WTC11 (cell line): ENCODE results near the gene ADGRD2. TPM values are rescaled to one million over a fixed set of nuclear protein-coding genes. Genes with fewer than 3 reads are reported as not detected.

Source experiments
- ATAC-seq: fragments of 200-7000 bp; cut with Tn5 transposase; 2 replicates; pipeline ENCODE4 v1.10.0; 2021; ENCODE audit warnings: mild to moderate bottlenecking, moderate library complexity
- CTCF ChIA-PET: fragments of 300-600 bp; sonication (Branson Sonifier 250); formaldehyde crosslinking; loops from one replicate; lab custom pipeline; 2021; ENCODE audit warnings: antibody characterized with exemption; lab: Charles Lee
- POLR2A ChIA-PET: fragments of 350-600 bp; sonication (Branson Sonifier 250); formaldehyde crosslinking; loops from one replicate; lab custom pipeline; 2021; ENCODE audit warnings: antibody characterized with exemption; lab: Charles Lee
- DNase-seq: peaks from one replicate; pipeline ENCODE4 v3.0.0; 2021; ENCODE audit warnings: low spot score
- H3K27ac Mint-ChIP-seq: 2 replicates; pipeline ENCODE4 v1.8.0; 2021; ENCODE audit warnings: mixed read lengths
- H3K27me3 Mint-ChIP-seq: 2 replicates; pipeline ENCODE4 v1.8.0; 2021; ENCODE audit warnings: low read depth, mild to moderate bottlenecking, moderate library complexity, mixed read lengths
- H3K36me3 Mint-ChIP-seq: 2 replicates; pipeline ENCODE4 v1.8.0; 2021; ENCODE audit warnings: mixed read lengths
- H3K4me1 Mint-ChIP-seq: 2 replicates; pipeline ENCODE4 v1.8.0; 2022; ENCODE audit warnings: mixed read lengths
- H3K4me3 Mint-ChIP-seq: 2 replicates; pipeline ENCODE4 v1.8.0; 2021; ENCODE audit warnings: mild to moderate bottlenecking, moderate library complexity, mixed read lengths
- H3K9me3 Mint-ChIP-seq: 2 replicates; pipeline ENCODE4 v1.8.0; 2021; ENCODE audit warnings: mixed read lengths
- AR ChIP-seq: fragments of 250-450 bp; sonication (Bioruptor Pico); IDR thresholded peaks from 2 replicates; pipeline ENCODE4 v1.9.0; 2021; ENCODE audit warnings: mild to moderate bottlenecking
- ARID4B ChIP-seq: sonication (generic); formaldehyde crosslinking; IDR thresholded peaks from 2 replicates; pipeline ENCODE4 v1.8.0; 2023; ENCODE audit warnings: missing genetic modification reagents, mild to moderate bottlenecking, borderline replicate concordance
- CREB1 ChIP-seq: sonication (generic); formaldehyde crosslinking; IDR thresholded peaks from 2 replicates; pipeline ENCODE4 v1.8.0; 2023; ENCODE audit warnings: mild to moderate bottlenecking, missing genetic modification reagents
- EMX1 ChIP-seq: fragments of 250-450 bp; sonication (Bioruptor Pico); IDR thresholded peaks from 2 replicates; pipeline ENCODE4 v1.8.0; 2021; ENCODE audit warnings: mild to moderate bottlenecking
- FOXK1 ChIP-seq: sonication (generic); formaldehyde crosslinking; IDR thresholded peaks from 2 replicates; pipeline ENCODE4 v1.8.0; 2022; ENCODE audit warnings: mild to moderate bottlenecking, moderate library complexity, missing genetic modification reagents
- FOXP4 ChIP-seq: sonication (generic); formaldehyde crosslinking; IDR thresholded peaks from 2 replicates; pipeline ENCODE4 v1.8.0; 2022; ENCODE audit warnings: mild to moderate bottlenecking, missing genetic modification reagents
- GABPB1 ChIP-seq: sonication (generic); formaldehyde crosslinking; IDR thresholded peaks from 2 replicates; pipeline ENCODE4 v1.8.1; 2023; ENCODE audit warnings: mild to moderate bottlenecking, missing genetic modification reagents
- GRHL2 ChIP-seq: fragments of 250-450 bp; sonication (Bioruptor Pico); IDR thresholded peaks from 2 replicates; pipeline ENCODE4 v1.8.0; 2022; ENCODE audit warnings: mild to moderate bottlenecking, moderate library complexity; ENCODE audit not compliant: insufficient replicate concordance, severe bottlenecking
- JAZF1 ChIP-seq: fragments of 250-450 bp; sonication (Bioruptor Pico); IDR thresholded peaks from 2 replicates; pipeline ENCODE4 v1.9.0; 2021; ENCODE audit warnings: moderate library complexity, mild to moderate bottlenecking, inconsistent platforms
- MAX ChIP-seq: sonication (generic); formaldehyde crosslinking; IDR thresholded peaks from 2 replicates; pipeline ENCODE4 v1.8.0; 2022; ENCODE audit warnings: mild to moderate bottlenecking, missing genetic modification reagents
- PRDM15 ChIP-seq: sonication (generic); formaldehyde crosslinking; IDR thresholded peaks from 2 replicates; pipeline ENCODE4 v1.8.0; 2022; ENCODE audit warnings: missing genetic modification reagents
- SMAD3 ChIP-seq: sonication (generic); formaldehyde crosslinking; IDR thresholded peaks from 2 replicates; pipeline ENCODE4 v1.8.0; 2022; ENCODE audit warnings: missing genetic modification reagents, mild to moderate bottlenecking, borderline replicate concordance
- SOX15 ChIP-seq: fragments of 250-450 bp; sonication (Bioruptor Pico); IDR thresholded peaks from 2 replicates; pipeline ENCODE4 v1.9.0; 2021; ENCODE audit warnings: mild to moderate bottlenecking
- TCF7 ChIP-seq: sonication (generic); formaldehyde crosslinking; IDR thresholded peaks from 2 replicates; pipeline ENCODE4 v1.8.0; 2022; ENCODE audit warnings: mild to moderate bottlenecking, low read depth, missing genetic modification reagents, moderate library complexity
- ZBTB21 ChIP-seq: sonication (generic); formaldehyde crosslinking; IDR thresholded peaks from 2 replicates; pipeline ENCODE4 v1.8.1; 2023; ENCODE audit warnings: mild to moderate bottlenecking, missing genetic modification reagents, borderline replicate concordance
- total RNA-seq: library from RNA; stranded (reverse); gene quantifications from 3 replicates; pipeline ENCODE4 v1.2.3, GENCODE V29; 2021

The ADGRD2 gene
- total RNA-seq, 1 experiment from 2014 or later, result 0.61 TPM

- Mint-ChIP-seq H3K36me3 (no peaks in the 10 kb centered on the region), H3K4me3 (no peak overlapping the region), H3K4me1 (0 out of 2 replicates have a peak, but pooled peaks cover 3% of the 10 kb centered on the region), H3K27ac (no peak overlapping the region), H3K27me3 (no peaks in the 10 kb centered on the region), H3K9me3 (no peaks in the 10 kb centered on the region)
- ATAC-seq (no peak), DNase-seq (no peak)
- TF ChIP-seq EMX1 (CRISPR knock-in tag), result no peak
- TF ChIP-seq FOXK1 (CRISPR knock-in tag), result no peak
- TF ChIP-seq GRHL2, result no peak
- no peak for TF ChIP-seq FOXP4 (CRISPR knock-in tag)
- TF ChIP-seq JAZF1 (CRISPR knock-in tag), result no peak
- TF ChIP-seq ARID4B, result no peak
- TF ChIP-seq CREB1 (CRISPR knock-in tag), result no peak
- no peak for TF ChIP-seq ZBTB21 (CRISPR knock-in tag)
- TF ChIP-seq MAX (CRISPR knock-in tag), result no peak
- TF ChIP-seq GABPB1 (CRISPR knock-in tag), result no peak
- no peak for TF ChIP-seq PRDM15 (CRISPR knock-in tag)
- no peak for TF ChIP-seq TCF7 (CRISPR knock-in tag)
- no peak for TF ChIP-seq SOX15 (CRISPR knock-in tag)
- no peak for TF ChIP-seq SMAD3
- no peak for TF ChIP-seq AR (CRISPR knock-in tag)
- POLR2A ChIA-PET, result no interaction called here
- CTCF ChIA-PET, result no interaction called here
Measured at GRCh38 chr9:124470306-124470705, 20.1 kb downstream of the ADGRD2 start.
